BLaER1 treated with 17β-estradiol and CSF1 and Interleukin-3, amounts not matched to agents 10 nM and 100 nM (cell line): ENCODE measurements around the gene CXCL3.

Experiments used
- H3K27ac ChIP-seq, 11 experiments: shearing (Covaris generic); formaldehyde crosslinking; 2 replicates each; pipeline ENCODE4 v1.8.1; 2022
- H3K27me3 ChIP-seq, 11 experiments: shearing (Covaris generic); formaldehyde crosslinking; 2 replicates each; pipeline ENCODE4 v1.8.1; 2022
- H3K36me3 ChIP-seq, 11 experiments: shearing (Covaris generic); formaldehyde crosslinking; 2 replicates each; pipeline ENCODE4 v1.8.1; 2022
- H3K4me1 ChIP-seq, 10 experiments: shearing (Covaris generic); formaldehyde crosslinking; 2 replicates each; pipeline ENCODE4 v1.8.1; 2022
- H3K4me2 ChIP-seq, 11 experiments: shearing (Covaris generic); formaldehyde crosslinking; 2 replicates each; pipeline ENCODE4 v1.8.1; 2022
- H3K4me3 ChIP-seq, 10 experiments: shearing (Covaris generic); formaldehyde crosslinking; 2 replicates each; pipeline ENCODE4 v1.8.1; 2022
- H3K9ac ChIP-seq, 11 experiments: shearing (Covaris generic); formaldehyde crosslinking; 2 replicates each; pipeline ENCODE4 v1.8.1; 2022
- H3K9me3 ChIP-seq, 11 experiments: shearing (Covaris generic); formaldehyde crosslinking; replicated peaks in 1 of 11; 2 replicates each; pipeline ENCODE4 v1.8.1; 2022
- H4K20me1 ChIP-seq, 11 experiments: shearing (Covaris generic); formaldehyde crosslinking; 2 replicates each; pipeline ENCODE4 v1.8.1; 2022
- Cebpa-rat ChIP-seq, 11 experiments: shearing (Covaris generic); IDR thresholded peaks; 2 replicates each; pipeline ENCODE4 v1.8.1; 2022

Gene CXCL3

DNA sequence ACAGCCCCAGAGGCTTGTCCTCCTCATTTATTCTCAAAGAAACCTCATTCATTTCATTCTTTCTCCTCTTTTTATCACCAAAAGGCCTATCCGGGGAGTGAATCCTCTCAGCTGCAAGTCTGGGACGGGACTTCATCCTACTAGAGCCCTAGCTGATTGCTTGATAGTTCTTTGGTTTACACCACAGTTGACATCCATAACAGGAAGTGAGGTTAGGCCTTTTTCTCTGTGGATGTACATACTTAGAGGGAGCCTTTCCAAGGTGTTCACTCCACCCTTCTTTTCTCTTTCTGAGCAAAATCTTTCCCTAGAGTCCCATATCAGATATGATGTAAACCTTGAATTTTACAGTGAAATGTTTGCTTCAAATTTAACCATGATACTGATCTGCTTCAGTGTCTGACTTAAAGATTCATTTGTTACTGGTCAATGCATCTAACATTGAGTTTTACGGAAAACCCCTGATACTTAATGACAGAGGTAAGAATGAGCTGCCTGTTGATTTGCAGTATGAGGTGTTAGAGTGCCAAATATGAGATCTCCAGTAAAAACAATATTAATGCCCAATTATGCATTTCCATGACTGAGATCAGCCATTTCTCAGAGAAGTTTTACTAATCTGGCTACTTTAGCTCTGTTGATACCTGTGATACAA, 23.2 kb downstream of the CXCL3 start:
- TF ChIP-seq Cebpa-rat (IDR thresholded peaks at IDR 0.05), result no peak
- H3K4me3 ChIP-seq, result no peak overlapping the region
- H3K4me2 ChIP-seq, result peak overlapping the region in 4 of 11 experiments; percentile 21 to 60 (median 46); a peak in 7 of 22 replicates

DNA sequence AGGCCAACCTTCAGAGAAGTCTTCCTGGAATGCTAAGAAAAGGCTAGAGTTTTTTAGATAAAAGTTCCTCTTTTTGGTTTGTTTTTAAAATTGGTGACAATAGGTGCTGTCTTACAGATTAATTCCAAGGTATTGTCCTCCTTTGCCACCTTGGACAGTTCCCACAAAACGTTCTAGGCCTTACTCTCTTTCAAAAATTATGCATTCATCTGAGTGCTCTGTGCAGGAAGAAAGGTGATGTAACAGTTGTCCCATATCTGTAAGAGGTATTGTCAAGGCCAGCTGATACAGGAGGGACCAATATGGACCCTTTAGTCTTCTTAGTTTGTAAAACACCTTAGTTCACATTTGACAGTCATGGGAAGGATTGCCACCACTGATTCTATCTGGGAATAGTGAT, 24.2 kb downstream of the CXCL3 start:
- peaks cover 0 to 13% (median 0%) of the 10 kb centered on the region in 11 experiments; a peak in 5 of 22 replicates for H3K9me3 ChIP-seq
- peaks cover 0 to 72% (median 6%) of the 10 kb centered on the region in 10 experiments; a peak in 10 of 20 replicates for H3K4me1 ChIP-seq
- no peaks in the 10 kb centered on the region for H3K36me3 ChIP-seq
- no peak overlapping the region for H3K9ac ChIP-seq
- no peaks in the 10 kb centered on the region for H3K27me3 ChIP-seq
- peak overlapping the region in 3 of 11 experiments; percentile 14 to 60 (median 54); a peak in 6 of 22 replicates for H3K4me2 ChIP-seq
- no peak overlapping the region for H3K4me3 ChIP-seq
- TF ChIP-seq Cebpa-rat (IDR thresholded peaks at IDR 0.05), result no peak
- H4K20me1 ChIP-seq, result no peaks in the 10 kb centered on the region
- H3K27ac ChIP-seq, result peak overlapping the region in 4 of 11 experiments; percentile 35 to 96 (median 90); a peak in 6 of 22 replicates

More for the DNA sequence above, 23.2 kb downstream of the CXCL3 start:
- Histone ChIP-seq H3K27ac (peak overlapping the region in 6 of 11 experiments; percentile 50 to 96 (median 82); a peak in 10 of 22 replicates), H3K27me3 (no peaks in the 10 kb centered on the region), H4K20me1 (no peaks in the 10 kb centered on the region), H3K4me1 (peaks cover 0 to 81% (median 6%) of the 10 kb centered on the region in 10 experiments; a peak in 10 of 20 replicates), H3K9me3 (peaks cover 0 to 8% (median 0%) of the 10 kb centered on the region in 11 experiments; a peak in 5 of 22 replicates), H3K36me3 (no peaks in the 10 kb centered on the region), H3K9ac (peak overlapping the region in 4 of 11 experiments; percentile 45 to 79 (median 60); a peak in 6 of 22 replicates)

DNA sequence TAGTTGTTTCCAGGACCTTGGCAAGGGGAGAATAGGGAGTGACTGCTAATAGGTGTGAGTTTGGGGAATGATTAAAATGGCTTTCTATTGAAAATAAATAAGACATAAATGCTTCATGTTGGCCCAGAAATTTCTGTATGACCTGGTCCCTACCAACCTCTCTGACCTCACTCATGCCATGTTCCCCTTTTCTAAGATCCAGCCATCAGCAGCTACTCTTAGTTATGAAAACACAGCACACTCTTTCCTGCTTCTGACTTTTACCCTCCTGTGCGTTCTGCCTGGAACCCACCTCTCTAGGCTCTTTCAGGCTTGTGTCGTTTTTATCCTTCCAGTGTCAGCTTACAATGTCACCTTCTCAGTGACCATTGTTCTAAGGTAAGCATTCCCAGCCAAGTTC, 25.2 kb downstream of the CXCL3 start:
- TF ChIP-seq Cebpa-rat (IDR thresholded peaks at IDR 0.05), result no peak
- H3K36me3 ChIP-seq, result no peaks in the 10 kb centered on the region

DNA sequence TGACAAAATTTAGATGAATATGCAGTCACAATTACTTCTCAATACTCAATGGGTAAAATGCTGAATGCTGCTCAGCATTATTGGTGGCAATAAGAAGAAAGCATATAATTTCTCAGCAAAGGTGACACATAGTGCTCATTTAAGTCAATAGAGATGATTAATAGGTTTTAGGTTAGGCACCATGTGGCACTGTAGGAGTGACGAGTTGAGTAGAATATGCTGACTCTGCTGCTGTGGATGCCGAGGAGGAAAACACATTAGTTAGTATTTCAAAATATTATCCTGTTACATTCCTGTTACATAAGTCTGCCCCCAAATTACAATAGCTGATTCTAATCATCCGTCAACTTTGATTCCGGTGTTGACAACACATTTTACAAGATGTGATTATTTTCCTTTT, 26.4 kb downstream of the CXCL3 start:
- Histone ChIP-seq H4K20me1 (no peaks in the 10 kb centered on the region), H3K27me3 (no peaks in the 10 kb centered on the region), H3K27ac (no peak overlapping the region), H3K4me3 (no peak overlapping the region), H3K4me2 (peak overlapping the region in 1 of 11 experiments; percentile 3; a peak in 1 of 22 replicates), H3K36me3 (no peaks in the 10 kb centered on the region), H3K9ac (no peak overlapping the region), H3K4me1 (peaks cover 0 to 58% (median 6%) of the 10 kb centered on the region in 10 experiments; a peak in 9 of 20 replicates), H3K9me3 (peaks cover 0 to 13% (median 0%) of the 10 kb centered on the region in 11 experiments; a peak in 5 of 22 replicates)
- TF ChIP-seq Cebpa-rat (IDR thresholded peaks at IDR 0.05), result no peak

More for the DNA sequence above, 25.2 kb downstream of the CXCL3 start:
- Histone ChIP-seq H3K4me2 (peak overlapping the region in 3 of 11 experiments; percentile 16 to 60 (median 54); a peak in 5 of 22 replicates), H3K4me3 (no peak overlapping the region), H3K9me3 (peaks cover 0 to 13% (median 0%) of the 10 kb centered on the region in 11 experiments; a peak in 5 of 22 replicates), H3K4me1 (peaks cover 0 to 66% (median 6%) of the 10 kb centered on the region in 10 experiments; a peak in 9 of 20 replicates), H3K27me3 (no peaks in the 10 kb centered on the region), H3K27ac (peak overlapping the region in 3 of 11 experiments; percentile 86 to 96 (median 94); a peak in 5 of 22 replicates), H3K9ac (no peak overlapping the region), H4K20me1 (no peaks in the 10 kb centered on the region)

DNA sequence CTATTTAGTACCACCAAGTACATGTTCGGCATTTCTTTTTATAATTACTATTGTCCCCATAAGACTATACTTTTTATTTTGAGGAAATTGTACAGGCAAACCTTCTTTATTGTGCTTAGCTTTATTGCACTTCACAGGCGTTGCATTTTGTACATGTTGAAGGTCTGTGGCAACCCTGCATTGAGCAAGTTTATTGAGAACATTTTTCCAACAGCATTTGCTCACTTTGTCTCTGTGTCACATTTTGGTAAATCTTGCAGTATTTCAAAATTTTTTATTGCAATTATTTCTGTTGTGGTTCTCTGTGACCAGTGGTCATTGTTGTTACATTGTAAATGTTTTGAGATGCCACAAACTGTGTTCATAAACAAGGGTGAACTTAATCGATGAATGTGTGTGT, 29.2 kb downstream of the CXCL3 start:
- Histone ChIP-seq H3K27me3 (no peaks in the 10 kb centered on the region), H4K20me1 (no peaks in the 10 kb centered on the region), H3K27ac (no peak overlapping the region), H3K4me1 (peaks cover 0 to 58% (median 0%) of the 10 kb centered on the region in 10 experiments; a peak in 6 of 20 replicates), H3K36me3 (no peaks in the 10 kb centered on the region), H3K9me3 (peaks cover 0 to 13% (median 0%) of the 10 kb centered on the region in 11 experiments; a peak in 5 of 22 replicates), H3K9ac (no peak overlapping the region), H3K4me3 (no peak overlapping the region), H3K4me2 (no peak overlapping the region)
- TF ChIP-seq Cebpa-rat (IDR thresholded peaks at IDR 0.05), result no peak

DNA sequence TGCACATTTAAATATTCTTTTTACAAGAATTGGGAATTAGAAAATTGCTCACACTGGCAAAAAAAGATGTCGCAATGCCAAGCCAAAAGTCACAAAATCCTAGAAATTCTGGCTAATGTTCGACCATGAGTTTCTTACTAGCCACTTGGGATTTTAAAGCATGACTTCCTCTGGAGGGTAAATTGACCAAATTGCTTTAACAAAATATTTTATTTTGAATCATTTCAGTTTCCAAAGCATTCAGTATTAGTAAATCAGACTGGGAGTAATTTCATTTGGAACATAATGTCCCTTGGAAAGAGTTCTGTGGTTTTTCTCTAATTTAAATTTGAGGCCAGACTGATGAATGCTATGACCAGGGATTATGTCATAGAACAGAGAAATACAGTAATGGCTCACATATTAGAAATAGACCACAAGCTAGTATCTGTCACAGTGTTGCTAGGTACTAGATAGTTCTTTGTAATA, 32.4 kb downstream of the CXCL3 start:
- Histone ChIP-seq H3K4me1 (peaks cover 0 to 34% (median 0%) of the 10 kb centered on the region in 10 experiments; a peak in 6 of 20 replicates), H3K27me3 (no peaks in the 10 kb centered on the region), H3K27ac (no peak overlapping the region; a peak in 2 of 22 replicates), H3K4me3 (no peak overlapping the region), H3K9ac (no peak overlapping the region), H3K9me3 (peaks cover 0 to 13% (median 0%) of the 10 kb centered on the region in 11 experiments; a peak in 5 of 22 replicates), H4K20me1 (no peaks in the 10 kb centered on the region), H3K4me2 (peak overlapping the region in 3 of 11 experiments; percentile 17 to 53 (median 35); a peak in 4 of 22 replicates), H3K36me3 (no peaks in the 10 kb centered on the region)
- TF ChIP-seq Cebpa-rat (IDR thresholded peaks at IDR 0.05), result peak in 1 of 11 experiments; percentile 51; a peak in 1 of 22 replicates

DNA sequence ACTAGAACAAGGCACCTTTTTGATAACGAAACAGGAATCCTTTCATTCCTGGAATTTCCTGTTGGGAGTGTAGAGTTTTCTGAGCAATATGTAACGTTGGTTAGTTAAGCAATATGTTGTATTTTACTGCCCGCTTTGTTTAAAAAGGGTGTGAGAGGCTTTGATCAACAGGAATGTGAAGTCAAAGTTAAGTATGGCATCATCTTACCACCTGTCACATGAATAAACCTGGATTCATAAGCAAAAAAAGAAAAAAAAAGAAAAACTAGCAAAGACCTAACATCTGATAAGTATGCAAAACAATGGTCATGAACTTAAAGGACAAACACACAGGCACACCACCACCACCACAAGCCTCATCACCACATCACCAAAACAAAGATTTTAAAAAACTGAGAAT, 33.0 kb downstream of the CXCL3 start:
- no peaks in the 10 kb centered on the region for H3K27me3 ChIP-seq
- no peak overlapping the region for H3K9ac ChIP-seq

DNA sequence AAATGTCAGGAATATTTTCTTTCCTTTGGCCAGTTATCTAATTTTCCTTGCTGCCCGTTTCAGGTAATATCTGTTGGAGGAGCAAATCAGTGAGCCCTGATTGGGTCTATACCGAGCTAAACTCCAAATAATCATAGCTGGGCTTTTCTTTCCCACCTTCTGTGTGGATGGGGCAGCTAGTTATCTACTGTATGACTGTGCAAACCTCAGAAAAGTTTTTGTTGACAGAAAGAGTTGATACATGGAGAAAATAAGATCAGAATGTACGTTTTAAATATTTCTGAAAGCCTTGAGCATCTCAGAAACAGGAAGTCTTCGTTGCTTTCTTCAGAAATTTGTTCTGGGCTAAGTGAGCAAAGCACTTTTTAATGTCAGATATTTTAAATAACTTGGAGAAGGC, 33.8 kb downstream of the CXCL3 start:
- 0 out of 22 replicates have a peak overlapping the region, but pooled peaks of 1 of the 11 experiments have one; percentile 20 for H3K9ac ChIP-seq
- peak overlapping the region in 1 of 11 experiments; percentile 1; a peak in 1 of 22 replicates for H3K27ac ChIP-seq
- no peaks in the 10 kb centered on the region for H4K20me1 ChIP-seq
- no peaks in the 10 kb centered on the region for H3K36me3 ChIP-seq
- peaks cover 0 to 34% (median 0%) of the 10 kb centered on the region in 10 experiments; a peak in 6 of 20 replicates for H3K4me1 ChIP-seq
- TF ChIP-seq Cebpa-rat (IDR thresholded peaks at IDR 0.05), result no peak
- no peaks in the 10 kb centered on the region for H3K27me3 ChIP-seq
- H3K4me2 ChIP-seq, result peak overlapping the region in 3 of 11 experiments; percentile 4 to 51 (median 43); a peak in 4 of 22 replicates
- H3K9me3 ChIP-seq, result peaks cover 0 to 10% (median 0%) of the 10 kb centered on the region in 11 experiments; a peak in 1 of 22 replicates
- H3K4me3 ChIP-seq, result no peak overlapping the region

More for the DNA sequence above, 33.0 kb downstream of the CXCL3 start:
- TF ChIP-seq Cebpa-rat (IDR thresholded peaks at IDR 0.05), result no peak
- peaks cover 0 to 11% (median 0%) of the 10 kb centered on the region in 11 experiments; a peak in 5 of 22 replicates for H3K9me3 ChIP-seq
- H3K4me2 ChIP-seq, result peak overlapping the region in 2 of 11 experiments; percentile 35 to 53; a peak in 4 of 22 replicates
- no peak overlapping the region; a peak in 1 of 22 replicates for H3K27ac ChIP-seq
- H3K36me3 ChIP-seq, result no peaks in the 10 kb centered on the region
- no peak overlapping the region for H3K4me3 ChIP-seq
- no peaks in the 10 kb centered on the region for H4K20me1 ChIP-seq
- peaks cover 0 to 34% (median 0%) of the 10 kb centered on the region in 10 experiments; a peak in 6 of 20 replicates for H3K4me1 ChIP-seq

DNA sequence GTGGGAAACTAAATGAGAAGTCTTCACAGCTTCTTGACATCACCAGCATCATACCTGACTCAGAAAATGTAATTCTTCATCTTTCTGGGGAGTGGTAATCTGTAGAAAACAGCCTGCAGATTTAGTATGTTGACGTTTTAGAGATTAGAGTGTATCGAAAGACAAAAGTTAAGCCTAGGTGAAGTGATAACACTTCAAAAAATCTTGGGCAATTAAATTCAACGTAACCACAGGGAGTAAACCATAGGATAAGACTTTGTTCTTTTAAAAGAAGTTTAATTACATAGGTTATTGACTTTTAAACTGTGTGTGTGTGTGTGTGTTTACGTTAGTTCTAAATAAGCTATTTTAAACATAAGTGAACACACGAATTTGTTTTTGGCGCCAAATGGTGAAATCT, 38.2 kb downstream of the CXCL3 start:
- Histone ChIP-seq H3K9ac (no peak overlapping the region), H3K36me3 (no peaks in the 10 kb centered on the region), H3K27me3 (no peaks in the 10 kb centered on the region), H3K4me3 (no peak overlapping the region), H3K4me1 (peaks cover 0 to 12% (median 0%) of the 10 kb centered on the region in 10 experiments; a peak in 4 of 20 replicates), H3K9me3 (peaks cover 0 to 19% (median 0%) of the 10 kb centered on the region in 11 experiments; a peak in 7 of 22 replicates), H4K20me1 (no peaks in the 10 kb centered on the region), H3K4me2 (no peak overlapping the region), H3K27ac (no peak overlapping the region)
- no peak for TF ChIP-seq Cebpa-rat (IDR thresholded peaks at IDR 0.05)
